ENCODE results near the gene NUP50.

DNA sequence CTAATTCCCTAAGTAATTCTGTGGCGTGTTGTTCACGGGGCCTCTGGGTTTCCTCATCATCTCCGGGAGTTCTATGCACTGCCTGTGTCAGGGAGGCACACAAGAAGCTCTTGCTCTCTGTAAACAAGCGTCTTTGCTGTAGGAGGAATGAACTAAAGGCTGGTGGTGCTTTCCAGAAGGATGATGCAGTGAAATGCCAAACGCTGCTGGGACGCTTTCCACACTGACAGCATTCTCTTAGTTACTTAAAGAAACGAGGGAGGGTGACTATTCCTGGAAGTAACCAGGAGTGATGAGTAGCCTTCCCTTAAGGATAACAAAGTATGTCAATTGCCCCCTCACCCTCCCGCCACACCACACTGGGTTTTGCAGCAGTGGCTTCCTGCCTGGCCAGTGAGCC lies 38.5 kb upstream of the NUP50 start:
- TF ChIP-seq, protein P1, sequence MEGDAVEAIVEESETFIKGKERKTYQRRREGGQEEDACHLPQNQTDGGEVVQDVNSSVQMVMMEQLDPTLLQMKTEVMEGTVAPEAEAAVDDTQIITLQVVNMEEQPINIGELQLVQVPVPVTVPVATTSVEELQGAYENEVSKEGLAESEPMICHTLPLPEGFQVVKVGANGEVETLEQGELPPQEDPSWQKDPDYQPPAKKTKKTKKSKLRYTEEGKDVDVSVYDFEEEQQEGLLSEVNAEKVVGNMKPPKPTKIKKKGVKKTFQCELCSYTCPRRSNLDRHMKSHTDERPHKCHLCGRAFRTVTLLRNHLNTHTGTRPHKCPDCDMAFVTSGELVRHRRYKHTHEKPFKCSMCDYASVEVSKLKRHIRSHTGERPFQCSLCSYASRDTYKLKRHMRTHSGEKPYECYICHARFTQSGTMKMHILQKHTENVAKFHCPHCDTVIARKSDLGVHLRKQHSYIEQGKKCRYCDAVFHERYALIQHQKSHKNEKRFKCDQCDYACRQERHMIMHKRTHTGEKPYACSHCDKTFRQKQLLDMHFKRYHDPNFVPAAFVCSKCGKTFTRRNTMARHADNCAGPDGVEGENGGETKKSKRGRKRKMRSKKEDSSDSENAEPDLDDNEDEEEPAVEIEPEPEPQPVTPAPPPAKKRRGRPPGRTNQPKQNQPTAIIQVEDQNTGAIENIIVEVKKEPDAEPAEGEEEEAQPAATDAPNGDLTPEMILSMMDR (IDR thresholded peaks at IDR 0.05) = no peak
- no peak for TF ChIP-seq POLR2A (IDR thresholded peaks at IDR 0.05)
